ENCODE results near the gene SPATA31E1. TPM values are rescaled to one million over a fixed set of nuclear protein-coding genes. Genes with fewer than 3 reads are reported as not detected.

SPATA31E1 gene
- 0.04 TPM in 1 of 5 replicates, not detected in the others for total RNA-seq (2022; extraction: Qiagen RNA extraction; ENCODE audit: low read depth)

DNA sequence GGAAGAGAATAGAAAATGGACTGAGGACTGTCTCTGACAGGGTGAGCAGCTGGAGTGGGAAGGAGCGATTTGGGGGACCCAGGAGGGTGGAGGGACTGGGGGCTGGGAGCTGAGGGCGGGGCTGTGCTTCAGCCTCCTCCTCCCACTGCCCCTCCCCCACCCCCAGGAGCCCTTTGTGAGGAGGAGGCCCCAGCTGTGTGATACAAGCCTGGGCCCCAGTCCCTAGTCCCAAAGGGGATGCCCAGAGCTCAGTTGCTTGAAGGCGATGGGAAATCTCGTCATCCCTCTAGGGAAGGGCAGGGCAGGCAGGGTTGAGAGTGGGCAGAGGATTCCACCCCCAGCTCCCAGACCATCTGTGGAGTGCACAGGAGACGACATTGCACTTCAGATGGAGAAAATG is at the start of gene SPATA31E1:
Gene SPATA31E1 (plus strand): TSS at position 251 of the 400 bp plus-strand sequence. CDS start 15 bp downstream, at position 266.

GRCh38 chr9:87917662-87918061 is 35.0 kb downstream of the SPATA31E1 start, which contains the start of gene SPATA31C1:
Gene SPATA31C1 (plus strand): TSS chr9:87917962.

Other genes with a start within 250 kb of the SPATA31E1 start
- gene CTSL, start 156.8 kb upstream of the SPATA31E1 start, total RNA-seq (2022; extraction: Qiagen RNA extraction; ENCODE audit: low read depth) = 857 to 1,064 TPM (median 931 TPM) in 5 replicates
- gene SPATA31C1, start 35.1 kb downstream of the SPATA31E1 start, total RNA-seq (2022; extraction: Qiagen RNA extraction; ENCODE audit: low read depth) = not detected in 5 replicates
- 7.4 to 9.2 TPM (median 8.2 TPM) in 5 replicates for gene CDK20, start 91.7 kb downstream of the SPATA31E1 start, total RNA-seq (2022; extraction: Qiagen RNA extraction; ENCODE audit: low read depth)